Hepatocyte (in vitro differentiated cells): Measurements from ENCODE around the gene CALR.

ENCODE experiments used
- EZH2 ChIP-seq: fragments of 200-600 bp; sonication (generic); IDR thresholded peaks from 2 replicates; pipeline ENCODE4 v1.6.1; 2016; ENCODE audit warnings: antibody characterized with exemption, mild to moderate bottlenecking, borderline replicate concordance
- EZH2phosphoT487 ChIP-seq: fragments of 200-600 bp; sonication (generic); IDR thresholded peaks from one replicate; pipeline ENCODE4 v1.6.1; 2018; ENCODE audit warnings: antibody characterized with exemption, mild to moderate bottlenecking, low read depth, moderate library complexity; ENCODE audit not compliant: unreplicated experiment, severe bottlenecking
- TF ChIP-seq, protein P1 (sequence below): fragments of 200-600 bp; sonication (generic); IDR thresholded peaks from 2 replicates; pipeline ENCODE4 v1.5.1; 2016; ENCODE audit warnings: antibody characterized with exemption, mild to moderate bottlenecking; ENCODE audit not compliant: poor library complexity

DNA sequence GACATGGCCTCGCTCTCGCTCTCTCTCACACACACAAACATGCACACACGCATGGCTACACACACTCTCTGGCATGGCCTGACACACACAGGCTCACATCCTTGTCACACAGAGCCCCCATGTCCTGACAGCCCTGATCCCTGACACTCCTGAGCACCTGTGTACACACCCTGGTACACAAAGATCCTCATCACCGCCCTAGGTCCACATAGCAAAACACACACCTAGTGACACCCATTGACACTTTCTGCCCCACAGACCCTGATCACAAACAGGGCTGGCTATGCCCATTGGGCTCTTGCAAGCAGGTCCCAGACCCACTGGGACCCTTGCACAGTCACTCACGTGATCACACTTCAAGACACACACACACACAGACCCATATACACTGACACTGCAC is 52.9 kb downstream of the CALR start:
- TF ChIP-seq, protein P1, sequence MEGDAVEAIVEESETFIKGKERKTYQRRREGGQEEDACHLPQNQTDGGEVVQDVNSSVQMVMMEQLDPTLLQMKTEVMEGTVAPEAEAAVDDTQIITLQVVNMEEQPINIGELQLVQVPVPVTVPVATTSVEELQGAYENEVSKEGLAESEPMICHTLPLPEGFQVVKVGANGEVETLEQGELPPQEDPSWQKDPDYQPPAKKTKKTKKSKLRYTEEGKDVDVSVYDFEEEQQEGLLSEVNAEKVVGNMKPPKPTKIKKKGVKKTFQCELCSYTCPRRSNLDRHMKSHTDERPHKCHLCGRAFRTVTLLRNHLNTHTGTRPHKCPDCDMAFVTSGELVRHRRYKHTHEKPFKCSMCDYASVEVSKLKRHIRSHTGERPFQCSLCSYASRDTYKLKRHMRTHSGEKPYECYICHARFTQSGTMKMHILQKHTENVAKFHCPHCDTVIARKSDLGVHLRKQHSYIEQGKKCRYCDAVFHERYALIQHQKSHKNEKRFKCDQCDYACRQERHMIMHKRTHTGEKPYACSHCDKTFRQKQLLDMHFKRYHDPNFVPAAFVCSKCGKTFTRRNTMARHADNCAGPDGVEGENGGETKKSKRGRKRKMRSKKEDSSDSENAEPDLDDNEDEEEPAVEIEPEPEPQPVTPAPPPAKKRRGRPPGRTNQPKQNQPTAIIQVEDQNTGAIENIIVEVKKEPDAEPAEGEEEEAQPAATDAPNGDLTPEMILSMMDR = no peak
- no peak for TF ChIP-seq EZH2
- no peak for TF ChIP-seq EZH2phosphoT487
